Measurements from ENCODE around the gene SGIP1. TPM values are rescaled to one million over a fixed set of nuclear protein-coding genes. Genes with fewer than 3 reads are reported as not detected.
"Not testable (repeated sequence)": the region's sequence is repeated elsewhere in the genome, so short reads cannot be mapped to it uniquely, and the experiment has no call there.

The SGIP1 gene
- total RNA-seq, 2 experiments from 2014 or later, result 0.07 TPM; not detected in 1

GRCh38 chr1:66563094-66563800, 29.3 kb downstream of the SGIP1 start:
- H3K36me3 Mint-ChIP-seq (ENCODE audit: low read depth), result no peaks in the 10 kb centered on the region
- H3K27me3 Mint-ChIP-seq (ENCODE audit: low read depth), result peaks cover 15% of the 10 kb centered on the region
- CTCF ChIA-PET, result no interaction called here
- no peak overlapping the region for H3K27ac Mint-ChIP-seq
- H3K4me3 Mint-ChIP-seq, result no peak overlapping the region
- no peaks in the 10 kb centered on the region for H3K9me3 Mint-ChIP-seq
- intact Hi-C loops (cut with micrococcal nuclease), result no loop called here
- no peaks in the 10 kb centered on the region for H3K4me1 Mint-ChIP-seq (ENCODE audit: low read depth)
- DNase-seq, result no peak

DNA sequence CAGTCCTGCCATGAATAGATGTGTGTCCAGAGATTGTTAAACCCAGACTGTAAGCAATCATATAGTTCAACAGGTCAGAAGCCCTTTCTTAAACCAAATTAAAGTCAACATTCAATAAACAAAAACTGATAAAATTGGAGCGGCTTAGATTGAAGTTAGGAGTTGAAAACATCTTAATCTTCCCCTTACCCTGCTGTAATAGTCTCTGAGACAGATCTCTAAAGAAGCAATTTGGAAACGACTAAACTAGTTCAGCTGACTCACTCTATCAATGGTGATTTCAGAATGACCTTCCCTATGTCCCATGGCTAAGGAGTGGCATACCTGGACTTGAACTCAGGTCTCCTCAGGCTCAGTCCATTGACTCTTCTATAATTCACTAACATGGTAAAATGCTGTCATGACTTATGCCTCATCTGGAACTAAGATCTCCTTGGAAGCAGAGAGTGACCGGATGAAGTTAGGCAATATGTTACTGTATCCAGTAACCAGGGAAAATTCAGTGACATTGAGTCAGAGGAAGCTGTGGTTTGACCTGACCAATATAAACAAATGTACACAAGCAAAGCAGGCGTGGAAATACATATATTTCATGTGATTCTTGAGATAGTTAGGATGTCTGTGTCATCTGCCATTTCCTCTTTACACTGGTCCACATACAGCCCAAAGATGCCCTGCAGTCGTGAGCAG, 30.1 kb downstream of the SGIP1 start:
- H3K4me1 Mint-ChIP-seq (ENCODE audit: low read depth), result no peaks in the 10 kb centered on the region
- H3K27ac Mint-ChIP-seq, result no peak overlapping the region
- no peaks in the 10 kb centered on the region for H3K36me3 Mint-ChIP-seq (ENCODE audit: low read depth)
- no peak for DNase-seq
- no peaks in the 10 kb centered on the region for H3K9me3 Mint-ChIP-seq
- CTCF ChIA-PET, result no interaction called here
- no peak overlapping the region for H3K4me3 Mint-ChIP-seq
- peaks cover 15% of the 10 kb centered on the region for H3K27me3 Mint-ChIP-seq (ENCODE audit: low read depth)
- intact Hi-C loops (cut with micrococcal nuclease), result no loop called here

GRCh38 chr1:66570196-66570595, 36.2 kb downstream of the SGIP1 start:
- CTCF ChIA-PET, result no interaction called here
- Mint-ChIP-seq H3K27me3 (ENCODE audit: low read depth) (peaks cover 9% of the 10 kb centered on the region), H3K4me3 (no peak overlapping the region), H3K9me3 (no peaks in the 10 kb centered on the region), H3K36me3 (ENCODE audit: low read depth) (no peaks in the 10 kb centered on the region), H3K27ac (no peak overlapping the region), H3K4me1 (ENCODE audit: low read depth) (no peaks in the 10 kb centered on the region)
- intact Hi-C loops (cut with micrococcal nuclease), result no loop called here
- DNase-seq, result no peak

DNA sequence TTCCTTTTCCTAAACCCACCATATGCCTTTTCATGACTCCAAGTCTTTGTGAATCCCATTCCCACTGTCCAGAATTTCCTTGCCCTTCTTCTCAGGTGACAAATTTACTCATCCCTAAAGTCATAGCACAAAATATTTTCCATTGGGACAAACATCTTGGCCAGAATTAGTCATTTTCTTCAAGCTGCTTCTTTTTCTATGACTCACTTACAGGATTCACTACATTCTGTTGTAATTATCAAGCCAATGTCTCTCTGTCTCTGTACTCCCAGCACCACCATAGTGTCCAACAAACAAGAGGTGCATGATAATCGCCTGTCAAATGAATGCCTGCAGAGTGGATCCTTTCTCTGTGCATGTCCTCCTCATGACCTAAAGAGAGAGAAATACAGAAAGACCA, 37.8 kb downstream of the SGIP1 start:
- no peaks in the 10 kb centered on the region for H3K36me3 Mint-ChIP-seq (ENCODE audit: low read depth)
- no peak overlapping the region for H3K4me3 Mint-ChIP-seq
- peaks cover 9% of the 10 kb centered on the region for H3K27me3 Mint-ChIP-seq (ENCODE audit: low read depth)
- no peak overlapping the region for H3K27ac Mint-ChIP-seq
- intact Hi-C loops (cut with micrococcal nuclease), result no loop called here
- no peaks in the 10 kb centered on the region for H3K4me1 Mint-ChIP-seq (ENCODE audit: low read depth)
- CTCF ChIA-PET, result no interaction called here
- no peak for DNase-seq
- H3K9me3 Mint-ChIP-seq, result no peaks in the 10 kb centered on the region

- Mint-ChIP-seq H3K27me3 (ENCODE audit: low read depth) (peaks cover 3% of the 10 kb centered on the region), H3K4me1 (ENCODE audit: low read depth) (no peaks in the 10 kb centered on the region), H3K9me3 (no peaks in the 10 kb centered on the region), H3K4me3 (no peak overlapping the region), H3K36me3 (ENCODE audit: low read depth) (no peaks in the 10 kb centered on the region), H3K27ac (no peak overlapping the region)
- CTCF ChIA-PET, result no interaction called here
- intact Hi-C loops (cut with micrococcal nuclease), result no loop called here
- DNase-seq, result no peak
Measured at GRCh38 chr1:66575739-66576138, 41.8 kb downstream of the SGIP1 start.

GRCh38 chr1:66576645-66577044, 42.7 kb downstream of the SGIP1 start:
- DNase-seq, result no peak
- intact Hi-C loops (cut with micrococcal nuclease), result no loop called here
- no peaks in the 10 kb centered on the region for H3K9me3 Mint-ChIP-seq
- H3K27me3 Mint-ChIP-seq (ENCODE audit: low read depth), result peaks cover 3% of the 10 kb centered on the region
- H3K4me1 Mint-ChIP-seq (ENCODE audit: low read depth), result no peaks in the 10 kb centered on the region
- CTCF ChIA-PET, result interaction anchor here (0.7 kb wide), 1 partner anchor 118 kb away, joined by 3 read pairs; no protein-coding TSS in a partner anchor
- no peak overlapping the region for H3K4me3 Mint-ChIP-seq
- H3K36me3 Mint-ChIP-seq (ENCODE audit: low read depth), result no peaks in the 10 kb centered on the region
- H3K27ac Mint-ChIP-seq, result no peak overlapping the region

DNA sequence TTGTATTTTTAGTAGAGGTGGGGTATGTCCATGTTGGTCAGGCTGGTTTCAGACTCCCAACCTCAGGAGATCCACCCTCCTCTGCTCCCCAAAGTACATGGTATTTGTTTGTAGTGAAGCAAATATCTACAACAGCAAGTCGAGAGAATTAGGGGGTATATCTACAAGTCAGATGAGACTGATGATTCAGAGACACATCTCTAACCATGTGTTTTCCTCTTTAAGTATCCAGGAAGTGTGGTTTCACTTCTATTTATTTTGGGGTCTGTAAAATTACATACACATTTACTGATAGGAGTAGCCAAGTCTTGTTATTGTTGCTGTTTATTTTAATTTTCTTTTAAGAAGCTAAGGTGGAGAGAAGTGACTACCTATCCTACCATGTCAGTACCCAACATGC, 44.9 kb downstream of the SGIP1 start:
- no peak for DNase-seq
- no peaks in the 10 kb centered on the region for H3K9me3 Mint-ChIP-seq
- H3K4me3 Mint-ChIP-seq, result no peak overlapping the region
- H3K4me1 Mint-ChIP-seq (ENCODE audit: low read depth), result no peaks in the 10 kb centered on the region
- no peak overlapping the region for H3K27ac Mint-ChIP-seq
- H3K36me3 Mint-ChIP-seq (ENCODE audit: low read depth), result no peaks in the 10 kb centered on the region
- intact Hi-C loops (cut with micrococcal nuclease), result no loop called here
- CTCF ChIA-PET, result interaction anchor here (0.7 kb wide), 1 partner anchor 10 kb away, joined by 3 read pairs; no protein-coding TSS in a partner anchor
- H3K27me3 Mint-ChIP-seq (ENCODE audit: low read depth), result no peaks in the 10 kb centered on the region

DNA sequence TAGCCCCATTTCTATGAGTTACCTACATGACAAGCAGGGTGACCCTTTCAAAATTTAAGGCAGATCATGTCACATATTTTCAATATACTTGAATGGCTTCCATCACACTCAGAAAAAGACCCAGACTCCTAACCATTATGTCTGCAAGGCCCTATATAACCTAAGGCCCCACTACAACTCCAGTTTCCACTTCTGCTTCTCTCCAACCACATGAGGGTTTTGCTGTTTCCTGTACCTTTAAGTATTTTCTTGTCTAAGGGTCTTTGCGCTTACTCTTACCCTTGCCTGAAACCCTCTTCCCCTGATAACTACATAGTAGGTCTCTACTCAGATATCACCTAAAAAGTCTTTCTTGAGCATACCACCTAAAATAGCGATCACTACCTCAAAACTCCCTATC, 46.1 kb downstream of the SGIP1 start:
- Mint-ChIP-seq H3K4me3 (no peak overlapping the region), H3K27me3 (ENCODE audit: low read depth) (no peaks in the 10 kb centered on the region), H3K9me3 (no peaks in the 10 kb centered on the region), H3K36me3 (ENCODE audit: low read depth) (no peaks in the 10 kb centered on the region), H3K4me1 (ENCODE audit: low read depth) (no peaks in the 10 kb centered on the region), H3K27ac (no peak overlapping the region)
- no peak for DNase-seq
- intact Hi-C loops (cut with micrococcal nuclease), result no loop called here
- CTCF ChIA-PET, result no interaction called here

DNA sequence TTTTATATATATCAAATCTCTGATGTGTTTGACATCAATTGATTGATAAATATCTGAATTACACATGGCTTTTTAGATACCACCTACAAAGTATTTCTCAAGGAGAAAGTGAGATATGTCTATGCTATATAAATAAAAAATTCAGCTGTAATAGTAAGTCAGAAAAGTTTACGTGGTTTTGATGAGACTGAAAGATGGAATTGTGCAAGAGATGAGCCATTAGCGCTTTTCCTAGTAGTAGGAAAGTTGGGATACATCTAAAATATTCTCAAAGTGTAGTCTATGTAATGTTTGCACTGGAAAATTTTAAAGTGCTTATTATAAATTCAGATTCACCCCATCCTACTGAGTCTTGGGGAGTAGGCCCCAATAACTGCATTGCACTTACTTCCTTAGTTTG, 49.1 kb downstream of the SGIP1 start:
- DNase-seq, result no peak
- Mint-ChIP-seq H3K27ac (no peak overlapping the region), H3K27me3 (ENCODE audit: low read depth) (no peaks in the 10 kb centered on the region), H3K9me3 (no peaks in the 10 kb centered on the region), H3K4me3 (no peak overlapping the region), H3K4me1 (ENCODE audit: low read depth) (no peaks in the 10 kb centered on the region), H3K36me3 (ENCODE audit: low read depth) (no peaks in the 10 kb centered on the region)
- intact Hi-C loops (cut with micrococcal nuclease), result no loop called here
- CTCF ChIA-PET, result interaction anchor here (1.2 kb wide), 1 partner anchor 12 kb away, joined by 4 read pairs; no protein-coding TSS in a partner anchor

DNA sequence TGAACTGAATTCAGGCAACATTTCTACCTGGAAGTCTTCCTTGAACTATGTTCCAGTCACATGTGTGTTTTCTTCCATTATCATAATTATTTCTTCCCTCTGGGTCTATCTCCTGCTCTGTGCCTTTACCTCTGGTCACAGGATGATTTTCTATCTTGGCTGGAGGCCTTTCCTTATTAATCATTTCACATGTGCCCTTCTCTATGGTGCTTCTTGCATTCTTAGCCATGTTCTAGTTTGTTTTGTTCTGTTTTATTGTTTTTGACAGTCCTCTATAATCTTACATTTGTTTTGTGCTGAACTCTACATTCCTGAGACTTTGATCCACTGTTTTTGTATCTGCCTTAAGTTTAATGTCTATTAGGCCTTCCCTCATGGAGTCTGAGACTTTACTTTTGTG, 51.0 kb downstream of the SGIP1 start:
- CTCF ChIA-PET, result no interaction called here
- H3K4me1 Mint-ChIP-seq (ENCODE audit: low read depth), result no peaks in the 10 kb centered on the region
- H3K36me3 Mint-ChIP-seq (ENCODE audit: low read depth), result no peaks in the 10 kb centered on the region
- intact Hi-C loops (cut with micrococcal nuclease), result no loop called here
- DNase-seq, result no peak
- H3K4me3 Mint-ChIP-seq, result no peak overlapping the region
- no peaks in the 10 kb centered on the region for H3K9me3 Mint-ChIP-seq
- no peak overlapping the region for H3K27ac Mint-ChIP-seq
- H3K27me3 Mint-ChIP-seq (ENCODE audit: low read depth), result peaks cover 2% of the 10 kb centered on the region

DNA sequence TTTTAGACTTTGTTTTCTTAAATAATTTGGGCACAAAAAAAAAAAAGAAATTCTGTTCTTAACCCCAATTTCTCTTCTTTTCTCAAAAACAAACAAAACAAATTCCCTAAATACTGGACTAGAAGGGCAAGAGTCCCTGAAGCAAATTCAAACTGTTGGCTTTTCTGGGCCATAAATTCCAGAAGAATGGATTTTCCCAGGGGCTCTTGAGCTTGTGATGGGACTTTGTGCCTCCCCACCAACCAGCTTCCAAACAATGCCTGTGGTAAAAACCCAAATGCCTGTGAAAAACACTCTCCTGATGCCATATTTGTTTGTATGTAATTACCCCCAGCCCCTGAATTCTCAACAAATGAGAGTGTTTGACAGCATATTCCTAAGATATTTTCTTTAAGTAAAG, 55.4 kb downstream of the SGIP1 start:
- intact Hi-C loops (cut with micrococcal nuclease), result no loop called here
- CTCF ChIA-PET, result no interaction called here
- no peaks in the 10 kb centered on the region for H3K36me3 Mint-ChIP-seq (ENCODE audit: low read depth)

GRCh38 chr1:66592106-66592507, 58.2 kb downstream of the SGIP1 start:
- H3K4me3 Mint-ChIP-seq; intact Hi-C loops (cut with micrococcal nuclease); H3K27ac Mint-ChIP-seq; DNase-seq; CTCF ChIA-PET; H3K9me3 Mint-ChIP-seq; H3K36me3 Mint-ChIP-seq (ENCODE audit: low read depth); H3K4me1 Mint-ChIP-seq (ENCODE audit: low read depth): not testable (repeated sequence)
- peaks cover 10% of the 10 kb centered on the region for H3K27me3 Mint-ChIP-seq (ENCODE audit: low read depth)

More for the DNA sequence above, 55.4 kb downstream of the SGIP1 start:
- no peak overlapping the region for H3K4me3 Mint-ChIP-seq
- H3K4me1 Mint-ChIP-seq (ENCODE audit: low read depth), result no peaks in the 10 kb centered on the region
- DNase-seq, result no peak
- H3K9me3 Mint-ChIP-seq, result no peaks in the 10 kb centered on the region
- H3K27me3 Mint-ChIP-seq (ENCODE audit: low read depth), result peaks cover 2% of the 10 kb centered on the region
- H3K27ac Mint-ChIP-seq, result no peak overlapping the region

- Mint-ChIP-seq H3K36me3 (ENCODE audit: low read depth) (no peaks in the 10 kb centered on the region), H3K9me3 (no peaks in the 10 kb centered on the region), H3K4me1 (ENCODE audit: low read depth) (no peaks in the 10 kb centered on the region), H3K4me3 (no peak overlapping the region), H3K27ac (no peak overlapping the region), H3K27me3 (ENCODE audit: low read depth) (peaks cover 26% of the 10 kb centered on the region)
- intact Hi-C loops (cut with micrococcal nuclease), result no loop called here
- CTCF ChIA-PET, result interaction anchor here (1.2 kb wide), 1 partner anchor 13 kb away, joined by 4 read pairs; no protein-coding TSS in a partner anchor
- no peak for DNase-seq
Measured at GRCh38 chr1:66596191-66596590, 62.2 kb downstream of the SGIP1 start.
